ENCODE data around the gene SNAI3.

The SNAI3 gene

GRCh38 chr16:88649195-88649923 lies 36.9 kb downstream of the SNAI3 start:
- no peak for ATAC-seq

GRCh38 chr16:88647178-88648070 lies 38.9 kb downstream of the SNAI3 start:
- ATAC-seq: no peak

GRCh38 chr16:88646345-88647034 lies 39.8 kb downstream of the SNAI3 start:
- ATAC-seq: no peak

DNA sequence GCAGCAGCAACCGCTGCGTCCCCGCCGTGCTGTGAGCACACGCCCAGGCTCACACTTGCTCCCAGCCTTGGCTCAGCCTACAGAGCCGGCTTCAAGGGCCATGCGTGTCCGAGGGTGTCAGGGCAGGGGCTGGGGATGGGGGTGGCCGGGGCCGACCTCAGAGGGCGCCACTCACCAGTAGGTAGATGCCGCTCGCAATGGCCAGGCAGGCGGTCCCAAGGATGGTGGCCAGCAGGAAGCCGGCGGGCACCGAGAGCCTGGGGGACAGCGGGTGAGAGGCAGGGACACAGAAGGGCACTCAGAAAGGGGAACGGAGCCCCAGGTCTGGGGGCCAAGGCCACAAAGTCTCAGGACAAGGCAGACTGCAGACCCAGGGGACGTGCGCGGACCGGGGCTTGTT lies 40.4 kb downstream of the SNAI3 start:
- ATAC-seq: no peak

GRCh38 chr16:88645455-88645854 lies 40.9 kb downstream of the SNAI3 start:
- no peak for ATAC-seq

- ATAC-seq: no peak
Measured at GRCh38 chr16:88643644-88643932, 42.7 kb downstream of the SNAI3 start.

DNA sequence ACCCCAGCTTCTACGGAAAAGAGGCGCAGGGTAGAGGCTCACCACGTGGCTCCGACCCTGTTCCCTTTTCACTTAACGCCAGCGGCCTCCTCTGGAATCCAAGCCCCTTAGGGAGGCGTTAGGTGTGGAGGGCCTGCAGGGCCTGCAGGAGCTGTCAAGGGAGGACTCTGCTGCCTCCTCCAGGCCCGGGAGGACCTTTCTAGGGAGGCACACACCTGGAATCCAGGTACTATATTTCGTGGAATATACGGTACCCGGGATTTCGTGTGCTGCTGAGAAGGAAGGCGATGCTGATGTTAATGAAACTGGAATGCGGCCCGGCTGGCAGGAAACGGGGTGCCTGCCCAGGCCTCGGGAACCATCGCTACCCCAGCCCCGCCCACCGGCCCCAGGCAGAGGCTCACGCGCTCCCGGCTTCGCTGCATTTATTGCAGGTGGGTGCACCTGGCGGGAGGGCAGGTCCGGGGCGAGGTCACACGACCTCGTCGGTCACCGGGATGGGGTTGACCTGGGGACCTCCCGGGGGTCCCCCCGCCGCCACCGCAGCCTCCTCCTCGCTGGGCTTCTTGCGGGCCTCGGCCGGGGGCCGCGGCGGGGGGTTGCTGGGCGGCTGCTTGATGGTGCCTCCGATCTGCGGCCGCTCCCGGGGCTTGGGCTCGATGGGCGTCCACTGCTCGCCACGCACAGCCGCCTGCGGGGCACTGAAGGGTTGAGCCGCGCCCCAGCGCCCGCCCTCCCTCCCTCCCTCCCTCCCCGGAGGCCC lies 43.2 kb downstream of the SNAI3 start:
- ATAC-seq: no peak

- ATAC-seq: no peak
Measured at GRCh38 chr16:88640498-88641247, 45.6 kb downstream of the SNAI3 start.

GRCh38 chr16:88640039-88640495 lies 46.2 kb downstream of the SNAI3 start:
- no peak for ATAC-seq

DNA sequence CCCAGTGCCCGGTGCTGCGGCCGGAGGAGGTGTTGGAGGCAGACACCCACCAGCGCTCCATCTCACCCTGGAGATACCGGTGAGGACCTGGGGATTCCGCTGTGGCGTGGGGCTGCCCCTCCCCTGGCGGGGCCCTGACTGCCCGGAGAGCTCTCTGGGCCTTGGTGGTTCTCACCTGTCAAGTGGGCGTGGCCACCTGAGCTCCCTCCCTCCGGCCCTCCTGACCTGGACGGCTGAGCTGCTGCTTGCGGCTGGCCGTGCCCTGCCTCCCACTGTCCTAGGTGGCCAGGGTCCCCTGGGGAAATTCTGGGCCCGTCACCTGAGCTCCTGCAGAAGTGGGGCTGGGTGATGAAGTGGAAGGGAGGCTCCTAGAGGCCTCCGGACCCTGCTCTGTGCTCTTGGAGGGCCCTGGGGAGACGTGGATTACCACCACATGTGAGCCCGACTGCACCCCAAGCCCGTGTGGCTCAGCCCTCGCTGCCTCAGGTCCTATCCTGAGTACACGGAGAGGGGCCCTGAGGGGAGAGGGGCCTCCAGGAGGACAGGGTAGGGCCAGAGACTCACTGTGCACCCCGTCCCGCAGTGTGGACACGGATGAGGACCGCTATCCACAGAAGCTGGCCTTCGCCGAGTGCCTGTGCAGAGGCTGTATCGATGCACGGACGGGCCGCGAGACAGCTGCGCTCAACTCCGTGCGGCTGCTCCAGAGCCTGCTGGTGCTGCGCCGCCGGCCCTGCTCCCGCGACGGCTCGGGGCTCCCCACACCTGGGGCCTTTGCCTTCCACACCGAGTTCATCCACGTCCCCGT lies 46.9 kb downstream of the SNAI3 start:
- ATAC-seq: no peak

GRCh38 chr16:88638323-88639230 lies 47.7 kb downstream of the SNAI3 start, which contains the start of gene IL17C:
TSS of gene IL17C (plus strand) at chr16:88638572. CDS start at chr16:88638642, 70 bp downstream.
- ATAC-seq: no peak

- no peak for ATAC-seq
Measured at GRCh38 chr16:88636488-88637265, 49.6 kb downstream of the SNAI3 start.

DNA sequence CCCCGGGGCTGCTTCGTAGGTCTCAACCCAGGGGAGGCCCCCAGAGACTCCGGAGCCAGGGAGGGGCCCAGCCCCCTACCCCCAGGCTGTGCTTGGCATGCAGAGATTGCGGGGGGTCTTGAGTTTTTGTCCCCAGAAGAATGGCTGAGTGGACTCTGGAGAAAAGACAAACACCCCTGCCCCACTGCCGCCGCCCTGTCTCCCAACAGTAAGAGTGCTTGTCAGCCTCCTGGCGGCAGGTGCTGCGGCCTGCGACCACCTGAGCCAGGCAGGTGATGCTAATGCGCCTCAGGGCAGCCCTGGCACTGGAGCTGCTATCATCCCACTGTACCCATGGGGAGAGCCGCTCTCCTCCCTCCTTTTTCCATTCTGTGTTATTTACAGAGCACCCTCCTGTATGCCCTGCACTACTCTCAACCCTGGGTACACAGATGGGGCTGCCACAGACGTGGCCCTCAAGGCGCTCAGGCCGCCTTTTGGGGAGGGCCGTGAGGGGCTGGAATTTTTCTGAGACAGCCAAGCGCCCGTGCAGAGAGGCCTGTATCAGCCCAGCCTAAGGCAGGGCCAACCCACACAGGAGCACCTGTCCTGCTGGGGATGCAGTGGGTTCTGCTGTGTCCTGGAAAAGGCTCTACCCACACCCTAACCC lies 50.5 kb downstream of the SNAI3 start:
- no peak for ATAC-seq

GRCh38 chr16:88634994-88635670 lies 51.2 kb downstream of the SNAI3 start:
- ATAC-seq: no peak

DNA sequence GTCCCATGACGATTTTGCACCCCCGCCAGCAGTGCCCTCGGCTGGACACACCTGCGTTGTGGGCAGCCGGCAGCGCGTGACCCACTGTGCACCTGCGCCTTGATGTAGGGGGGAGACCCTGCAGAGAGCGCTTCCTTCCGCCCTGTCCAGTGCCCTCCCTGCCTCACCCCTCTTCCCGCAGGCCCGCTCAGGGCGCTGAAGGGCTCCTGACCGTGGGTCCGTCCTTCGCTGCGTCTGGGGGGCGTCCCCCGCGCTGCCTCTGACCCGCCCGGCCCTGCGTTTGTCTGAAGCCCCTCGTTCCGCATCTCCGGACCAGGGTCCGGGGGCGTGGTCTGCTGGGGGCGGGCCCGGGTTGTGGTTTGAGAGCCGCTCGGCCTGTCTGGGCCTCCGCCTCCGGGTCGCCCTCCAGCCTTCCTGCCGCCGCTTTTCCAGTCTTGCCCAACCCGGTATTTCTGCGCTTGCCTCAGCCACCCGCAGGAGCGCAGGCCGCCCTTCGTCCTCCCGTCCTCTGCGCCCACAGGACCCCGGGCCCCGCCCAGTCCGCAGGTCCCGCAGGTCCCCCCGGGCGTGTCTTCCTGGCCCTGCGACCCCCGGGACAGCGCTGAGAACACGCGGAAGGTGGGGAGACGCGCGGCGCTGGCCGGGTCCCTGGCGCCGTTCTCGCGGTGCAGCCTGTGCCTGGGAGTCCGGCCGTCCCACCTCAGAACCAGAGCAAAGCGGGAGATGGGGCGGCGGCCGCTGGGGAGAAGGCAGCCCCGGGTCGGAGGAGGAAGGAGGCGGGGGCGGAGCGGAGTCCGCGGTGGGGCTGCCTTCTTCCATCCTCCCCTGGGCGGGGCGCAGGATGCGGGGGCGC lies 51.9 kb downstream of the SNAI3 start:
- peak; percentile 18 to 24 for ATAC-seq

GRCh38 chr16:88633684-88634140 lies 52.6 kb downstream of the SNAI3 start:
- peak; percentile 20 to 29 for ATAC-seq

DNA sequence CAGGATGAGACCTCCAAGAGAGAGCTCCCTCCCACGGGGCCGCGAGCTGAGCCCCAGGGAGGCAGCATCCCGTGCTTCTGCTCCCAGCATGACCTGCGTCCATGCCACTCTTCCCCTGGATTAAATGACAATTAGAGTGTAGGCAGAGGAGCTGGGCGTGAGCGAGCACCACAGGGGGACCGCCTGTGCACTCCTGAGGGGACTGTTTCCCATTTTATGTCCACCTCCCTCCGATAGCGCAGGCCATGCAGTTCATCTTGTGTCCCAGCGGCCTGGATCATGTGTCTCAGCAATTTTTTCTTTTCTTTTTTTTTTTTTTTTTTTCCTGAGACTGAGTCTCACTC lies 53.7 kb downstream of the SNAI3 start:
- no peak for ATAC-seq

Data from activated CD4-positive, CD25-positive, alpha-beta regulatory T cell treated with anti-CD3 and anti-CD28 coated beads, Interleukin-2, amount 50 U/mL, for 24 hours (primary cell).